Choroid plexus epithelial cell (primary cell): Measurements from ENCODE around the gene SAFB2.

ENCODE experiments used
- DNase-seq: peaks from one replicate; pipeline ENCODE4 v3.0.0-alpha.2; 2010; ENCODE audit warnings: low read depth
- H3K4me3 ChIP-seq: 2 replicates; pipeline ENCODE4 v1.5.1; 2011; ENCODE audit warnings: low read depth, mild to moderate bottlenecking, control low read depth, low read length, moderate library complexity
- TF ChIP-seq, protein P1 (sequence below): conservative IDR thresholded peaks from 2 replicates; pipeline ENCODE4 v1.5.1; 2011; ENCODE audit warnings: low read depth, mild to moderate bottlenecking, control low read depth, inconsistent platforms, low read length, moderate library complexity

SAFB2 gene

DNA sequence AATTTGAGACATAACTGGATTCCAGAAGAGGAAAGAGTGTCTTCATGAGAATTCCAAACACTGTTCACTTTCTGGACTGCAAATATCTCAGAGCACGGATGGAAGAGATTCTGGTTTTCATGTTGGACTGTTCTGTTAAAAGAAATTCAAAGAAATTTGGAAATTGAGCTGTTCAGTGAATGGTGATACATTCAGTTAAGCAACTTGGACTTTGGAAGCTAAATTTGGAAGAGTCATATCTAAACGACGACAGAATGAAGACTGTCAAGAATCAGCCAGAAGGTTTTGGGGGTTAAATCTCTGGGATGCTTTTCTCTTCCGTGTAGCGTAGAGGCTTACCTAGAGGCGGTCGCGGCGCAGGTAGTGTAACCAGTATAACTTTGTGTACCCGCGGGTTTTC lies 25.9 kb upstream of the SAFB2 start:
- no peak overlapping the region for H3K4me3 ChIP-seq
- TF ChIP-seq, protein P1, sequence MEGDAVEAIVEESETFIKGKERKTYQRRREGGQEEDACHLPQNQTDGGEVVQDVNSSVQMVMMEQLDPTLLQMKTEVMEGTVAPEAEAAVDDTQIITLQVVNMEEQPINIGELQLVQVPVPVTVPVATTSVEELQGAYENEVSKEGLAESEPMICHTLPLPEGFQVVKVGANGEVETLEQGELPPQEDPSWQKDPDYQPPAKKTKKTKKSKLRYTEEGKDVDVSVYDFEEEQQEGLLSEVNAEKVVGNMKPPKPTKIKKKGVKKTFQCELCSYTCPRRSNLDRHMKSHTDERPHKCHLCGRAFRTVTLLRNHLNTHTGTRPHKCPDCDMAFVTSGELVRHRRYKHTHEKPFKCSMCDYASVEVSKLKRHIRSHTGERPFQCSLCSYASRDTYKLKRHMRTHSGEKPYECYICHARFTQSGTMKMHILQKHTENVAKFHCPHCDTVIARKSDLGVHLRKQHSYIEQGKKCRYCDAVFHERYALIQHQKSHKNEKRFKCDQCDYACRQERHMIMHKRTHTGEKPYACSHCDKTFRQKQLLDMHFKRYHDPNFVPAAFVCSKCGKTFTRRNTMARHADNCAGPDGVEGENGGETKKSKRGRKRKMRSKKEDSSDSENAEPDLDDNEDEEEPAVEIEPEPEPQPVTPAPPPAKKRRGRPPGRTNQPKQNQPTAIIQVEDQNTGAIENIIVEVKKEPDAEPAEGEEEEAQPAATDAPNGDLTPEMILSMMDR, result no peak
- DNase-seq, result no peak

DNA sequence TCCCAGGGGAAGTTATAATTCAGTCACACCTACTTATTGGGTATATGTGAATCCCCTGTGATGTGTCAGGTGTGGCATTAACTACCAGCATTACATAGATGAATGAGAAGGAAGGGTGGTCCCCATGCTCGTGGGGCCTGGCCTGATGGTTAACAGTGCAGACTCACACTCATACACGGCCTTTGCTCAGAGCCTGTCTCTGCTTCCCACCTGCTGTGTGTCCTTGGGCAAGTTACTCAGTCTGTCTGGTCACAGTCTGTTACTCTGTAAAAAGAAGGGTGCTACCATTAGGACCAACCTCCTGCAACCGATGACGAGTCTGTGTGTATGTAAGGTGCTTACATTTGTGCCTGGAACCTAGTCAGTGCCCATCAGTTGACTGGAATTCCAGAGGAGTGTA lies 24.1 kb upstream of the SAFB2 start:
- TF ChIP-seq, protein P1, result no peak
- DNase-seq, result no peak
- H3K4me3 ChIP-seq, result no peak overlapping the region

DNA sequence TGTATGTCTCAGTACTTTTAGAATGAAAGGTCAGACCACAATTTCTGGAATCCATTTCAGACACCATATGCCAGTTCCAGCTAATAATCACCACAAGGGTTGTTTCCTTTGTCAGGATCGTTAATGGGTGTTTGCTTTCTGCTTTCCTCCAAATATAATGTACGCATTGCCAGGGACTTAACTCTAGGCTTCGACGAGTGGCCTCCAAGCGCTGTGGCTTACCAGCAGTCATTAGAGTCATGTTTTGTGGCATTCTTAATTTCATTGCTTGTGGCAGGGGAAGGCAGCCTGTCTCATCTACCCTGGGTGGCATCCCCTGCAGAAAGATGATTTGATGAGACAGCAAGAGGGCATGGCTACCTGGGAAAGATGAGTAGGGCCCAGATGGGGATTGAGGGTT lies 22.8 kb upstream of the SAFB2 start:
- no peak overlapping the region for H3K4me3 ChIP-seq
- no peak for DNase-seq
- TF ChIP-seq, protein P1, result no peak

DNA sequence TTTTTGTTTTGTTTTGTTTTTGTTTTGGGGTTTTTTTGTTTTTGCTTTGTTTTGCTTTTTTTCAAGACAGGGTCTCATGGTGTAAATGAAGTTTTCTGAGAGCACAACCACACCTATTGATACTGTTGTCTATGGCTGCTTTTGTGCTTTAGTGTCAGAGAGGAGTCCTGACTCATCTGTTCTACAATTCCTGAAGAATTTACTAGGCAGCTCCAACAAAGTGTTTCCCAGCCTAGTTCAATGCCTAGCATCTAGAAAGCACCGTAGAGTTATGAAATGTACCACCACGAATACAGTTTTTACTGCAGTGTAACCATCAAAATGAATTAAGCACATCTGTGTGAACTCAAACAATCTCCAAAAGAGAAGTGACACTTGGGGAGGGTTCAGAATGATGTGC lies 21.5 kb upstream of the SAFB2 start:
- H3K4me3 ChIP-seq, result no peak overlapping the region
- peak; percentile 47 for DNase-seq
- TF ChIP-seq, protein P1, result no peak

DNA sequence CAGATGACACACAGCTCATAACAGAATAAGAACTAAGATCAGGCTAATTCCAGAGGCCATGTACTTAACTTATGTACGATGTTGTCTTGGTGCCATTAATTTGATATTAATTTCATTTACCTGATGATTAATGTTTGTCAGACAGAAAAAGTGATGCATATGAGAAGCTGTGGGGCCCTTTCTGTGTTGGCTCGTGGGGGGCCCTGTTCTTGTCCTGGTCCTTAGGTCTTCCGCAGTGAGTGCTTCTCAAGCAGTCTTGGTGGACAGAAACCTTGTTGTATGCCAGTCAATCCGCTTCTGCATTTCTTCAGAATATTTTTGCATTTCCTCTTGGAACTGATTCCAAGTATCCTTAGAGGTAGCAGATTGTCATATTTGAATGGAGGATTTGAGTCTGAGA lies 20.5 kb upstream of the SAFB2 start:
- no peak for DNase-seq
- TF ChIP-seq, protein P1, result no peak
- no peak overlapping the region for H3K4me3 ChIP-seq

DNA sequence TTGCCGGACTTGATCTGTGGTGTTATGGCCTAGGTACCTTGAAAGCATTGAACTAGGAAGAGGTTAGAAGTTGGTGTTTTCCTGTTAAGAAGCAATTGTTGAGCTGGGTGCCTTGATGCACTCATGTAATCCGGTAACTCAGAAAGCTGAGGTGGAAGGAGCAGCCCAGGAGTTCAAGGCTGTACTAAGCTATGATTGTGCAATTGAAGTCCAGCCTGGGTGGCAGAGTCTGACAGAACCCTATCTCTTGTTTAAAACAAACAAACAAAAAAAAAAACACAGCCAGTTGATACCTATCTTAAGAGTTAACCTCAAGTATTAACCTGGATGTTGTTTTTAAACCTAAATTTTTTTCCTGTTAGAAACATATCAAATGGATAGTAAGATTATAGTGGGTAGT lies 19.6 kb upstream of the SAFB2 start:
- DNase-seq, result peak; percentile 46
- TF ChIP-seq, protein P1, result no peak
- no peak overlapping the region for H3K4me3 ChIP-seq

DNA sequence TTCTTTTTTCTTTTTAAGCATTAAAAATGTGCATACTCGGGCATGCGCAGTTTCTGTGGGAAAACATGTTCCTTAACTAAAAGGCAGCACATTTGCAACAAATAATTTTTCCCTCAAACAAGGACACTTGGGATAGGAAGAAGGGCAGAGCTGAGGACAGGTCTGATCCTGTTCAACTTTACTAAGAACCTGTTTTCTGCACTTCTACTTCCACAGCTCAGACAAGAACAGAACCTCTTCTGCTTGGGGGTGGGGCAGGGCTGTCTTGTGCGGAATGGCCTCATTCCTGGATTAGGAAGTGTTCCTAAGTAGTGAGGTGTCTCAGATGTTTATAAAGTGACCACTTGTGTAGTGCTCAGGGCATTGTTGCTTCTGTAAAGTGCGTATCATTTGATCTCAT lies 18.6 kb upstream of the SAFB2 start:
- TF ChIP-seq, protein P1, result no peak
- H3K4me3 ChIP-seq, result no peak overlapping the region
- no peak for DNase-seq
